HepG2 (cell line): ENCODE results near the gene TEX35.

Source experiments
- BRCA1 ChIP-seq: sonication (generic); formaldehyde crosslinking; IDR thresholded peaks from 2 replicates; pipeline ENCODE4 v1.4.0; 2020; ENCODE audit warnings: missing genetic modification reagents
- DR1 ChIP-seq: sonication (generic); formaldehyde crosslinking; IDR thresholded peaks from 2 replicates; pipeline ENCODE4 v1.8.0; 2021; ENCODE audit warnings: mild to moderate bottlenecking, missing genetic modification reagents, inconsistent platforms
- ESRRA ChIP-seq: sonication (generic); formaldehyde crosslinking; IDR thresholded peaks from 2 replicates; pipeline ENCODE4 v1.5.1; 2020; ENCODE audit warnings: mild to moderate bottlenecking, low read depth, missing genetic modification reagents
- EZH2 ChIP-seq: conservative IDR thresholded peaks from 2 replicates; pipeline ENCODE4 v1.6.1; 2012; ENCODE audit warnings: mild to moderate bottlenecking, low read depth, low read length, moderate library complexity
- FOXA1 ChIP-seq, 2 experiments: fragments of 450-650 bp in 1 of 2; sonication (generic) in 1 of 2; formaldehyde crosslinking in 1 of 2; IDR thresholded peaks; 2 replicates each; pipeline versions ENCODE4 v1.4.0 to v1.6.1; 2016 to 2020; ENCODE audit warnings: missing genetic modification reagents in 1 of 2
- FOXM1 ChIP-seq: sonication (generic); formaldehyde crosslinking; IDR thresholded peaks from 2 replicates; pipeline ENCODE4 v1.5.0; 2020; ENCODE audit warnings: missing genetic modification reagents
- HNRNPL ChIP-seq: fragments of 200-400 bp; formaldehyde crosslinking; IDR thresholded peaks from 2 replicates; pipeline ENCODE4 v1.6.1; 2017; ENCODE audit warnings: mild to moderate bottlenecking, low read depth, low read length
- JUND ChIP-seq: sonication (generic); formaldehyde crosslinking; IDR thresholded peaks from 2 replicates; pipeline ENCODE4 v1.8.0; 2022; ENCODE audit warnings: mild to moderate bottlenecking, missing genetic modification reagents
- RAD21 ChIP-seq: fragments of 450-650 bp; formaldehyde crosslinking; IDR thresholded peaks from 2 replicates; pipeline ENCODE4 v1.5.0; 2020; ENCODE audit warnings: mild to moderate bottlenecking
- RXRA ChIP-seq: sonication (generic); formaldehyde crosslinking; IDR thresholded peaks from 2 replicates; pipeline ENCODE4 v1.5.1; 2020; ENCODE audit warnings: missing genetic modification reagents
- ZMYM2 ChIP-seq: sonication (generic); formaldehyde crosslinking; IDR thresholded peaks from 2 replicates; pipeline ENCODE4 v1.8.0; 2022; ENCODE audit warnings: mild to moderate bottlenecking, missing genetic modification reagents
- ZNF205 ChIP-seq: IDR thresholded peaks from 2 replicates; pipeline ENCODE4 v1.6.1; 2018; ENCODE audit warnings: missing biosample characterization, missing genetic modification reagents

DNA sequence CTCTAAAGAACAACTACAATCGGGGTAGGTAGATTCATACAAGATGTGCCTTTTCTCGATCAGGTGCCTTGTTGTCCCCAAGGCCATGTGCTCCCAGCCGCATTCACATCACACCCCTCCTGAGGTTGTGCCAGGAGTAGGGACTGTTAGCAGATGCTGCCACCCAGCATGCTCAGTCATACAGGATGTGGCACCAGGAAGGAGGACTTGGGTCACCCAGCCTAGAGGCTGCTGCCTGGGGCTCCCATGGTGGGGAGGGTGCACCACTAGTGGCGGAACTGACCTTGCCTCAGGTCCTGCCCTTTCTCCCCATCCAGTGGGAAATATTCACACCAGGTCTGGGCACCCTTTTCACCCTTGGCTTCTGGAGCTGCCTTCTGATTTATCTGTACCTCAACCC is 8.3 kb downstream of the TEX35 start:
- no peak for TF ChIP-seq DR1 (CRISPR knock-in tag)
- TF ChIP-seq RXRA (CRISPR knock-in tag) = no peak
- no peak for TF ChIP-seq JUND
- TF ChIP-seq BRCA1 (CRISPR knock-in tag) = no peak
- TF ChIP-seq HNRNPL = no peak
- no peak for TF ChIP-seq EZH2
- TF ChIP-seq ZMYM2 (CRISPR knock-in tag) = no peak
- no peak for TF ChIP-seq ESRRA (CRISPR knock-in tag)
- no peak for TF ChIP-seq FOXA1 (IDR thresholded peaks at IDR 0.05)
- TF ChIP-seq FOXA1 (CRISPR knock-in tag; IDR thresholded peaks at IDR 0.05) = no peak
- no peak for TF ChIP-seq FOXM1
- no peak for TF ChIP-seq ZNF205 (CRISPR knock-in tag)
- no peak for TF ChIP-seq RAD21 (CRISPR knock-in tag)
